G401.6 (cell line): ENCODE data around the gene STAT5B.
A peak's percentile ranks its signal among the peaks of the same experiment; 100 is the strongest.

Source experiments
- FAIRE-seq: peaks from 2 replicates; lab custom pipeline; 2012; peaks lifted over from hg19 to GRCh38; lab: Jason Lieb, UNC

STAT5B gene

DNA sequence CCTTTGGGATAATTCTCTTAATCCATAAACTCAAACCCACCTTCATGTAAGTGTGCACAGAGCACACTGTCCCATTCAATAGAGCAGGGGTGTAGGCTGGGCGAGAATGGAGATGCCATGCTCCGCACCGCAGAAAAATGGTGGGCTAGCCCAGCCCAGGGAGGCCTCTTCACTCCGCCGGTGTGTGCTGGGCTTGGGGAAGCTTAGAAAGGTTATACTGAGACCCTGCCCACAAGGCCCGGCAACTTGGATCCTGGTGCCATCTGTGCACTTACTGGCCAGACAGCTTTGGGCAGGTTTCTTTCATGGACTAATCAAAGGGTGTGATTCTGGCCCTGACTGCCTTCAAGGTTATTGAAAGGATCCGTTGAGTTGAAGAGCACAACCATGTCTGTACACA, 8.4 kb upstream of the STAT5B start:
- FAIRE-seq, result no peak

- FAIRE-seq, result no peak
These were observed 7.8 kb upstream of the STAT5B start for GRCh38 chr17:42284024-42284369.

DNA sequence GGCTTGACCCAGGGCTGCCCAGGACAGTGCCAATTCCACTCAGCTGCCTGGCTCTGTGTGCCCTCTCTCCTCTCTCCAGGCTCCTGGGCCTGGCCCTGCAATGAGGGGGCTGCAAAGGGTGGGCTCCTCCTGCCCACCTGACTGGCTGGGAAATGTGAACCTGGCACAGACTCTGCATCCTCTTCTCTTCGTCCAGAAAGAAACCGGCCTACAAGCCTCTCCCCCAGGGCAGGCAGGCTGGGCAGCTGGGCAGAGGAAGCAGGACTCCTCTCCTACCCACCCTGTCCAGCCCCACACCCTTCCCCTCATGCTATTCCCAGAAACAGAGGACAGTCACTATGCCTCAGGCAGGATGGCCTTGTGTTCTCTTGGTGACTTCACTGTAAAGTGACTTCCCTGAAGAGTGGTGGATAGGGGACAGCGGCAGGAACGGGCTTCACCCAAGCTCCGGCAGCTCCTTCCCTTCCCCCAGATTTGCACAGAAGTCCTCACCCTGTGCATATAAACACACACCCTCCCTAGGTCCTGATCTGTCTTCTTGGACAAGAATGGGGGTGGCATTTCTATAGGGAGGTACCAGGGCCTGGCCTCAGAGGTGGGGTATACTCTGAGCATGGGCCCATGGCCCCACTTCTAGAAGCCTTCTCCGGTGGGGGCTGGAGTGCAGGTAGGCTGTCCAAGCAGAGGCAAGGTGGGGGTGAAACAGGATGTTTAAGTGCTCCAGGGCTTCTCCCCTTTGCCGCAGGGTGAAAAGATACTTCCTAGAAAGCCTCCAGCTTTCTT, 7.2 kb upstream of the STAT5B start:
- FAIRE-seq, result no peak

DNA sequence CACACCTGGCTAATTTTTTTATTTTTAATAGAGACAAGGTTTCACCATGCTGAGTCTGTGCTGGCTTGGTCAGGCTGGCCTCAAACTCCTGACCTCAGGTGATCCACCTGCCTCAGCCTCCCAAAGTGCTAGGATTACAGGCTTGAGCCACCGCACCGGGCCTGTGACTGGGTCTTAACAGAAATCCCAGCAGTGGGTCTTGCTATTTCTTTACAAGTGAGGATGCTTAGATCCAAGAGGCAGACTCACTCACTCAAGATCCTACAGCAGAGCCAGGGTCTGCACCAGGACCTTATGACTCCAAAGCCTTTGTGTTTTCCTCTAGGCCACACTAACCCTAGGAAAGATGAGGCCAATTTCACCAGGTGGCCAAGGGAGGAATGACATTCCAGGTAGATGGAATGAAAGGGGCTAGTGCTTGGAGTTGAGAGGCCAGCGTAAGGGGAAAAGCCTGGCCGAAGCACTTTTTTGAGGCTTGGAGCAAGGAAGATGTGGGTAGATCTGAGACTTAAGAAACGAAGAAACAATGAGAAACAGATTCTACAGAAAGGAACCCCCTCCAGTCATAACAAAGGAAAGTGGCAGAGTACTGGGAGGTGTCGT, 6.4 kb upstream of the STAT5B start:
- FAIRE-seq, result no peak

DNA sequence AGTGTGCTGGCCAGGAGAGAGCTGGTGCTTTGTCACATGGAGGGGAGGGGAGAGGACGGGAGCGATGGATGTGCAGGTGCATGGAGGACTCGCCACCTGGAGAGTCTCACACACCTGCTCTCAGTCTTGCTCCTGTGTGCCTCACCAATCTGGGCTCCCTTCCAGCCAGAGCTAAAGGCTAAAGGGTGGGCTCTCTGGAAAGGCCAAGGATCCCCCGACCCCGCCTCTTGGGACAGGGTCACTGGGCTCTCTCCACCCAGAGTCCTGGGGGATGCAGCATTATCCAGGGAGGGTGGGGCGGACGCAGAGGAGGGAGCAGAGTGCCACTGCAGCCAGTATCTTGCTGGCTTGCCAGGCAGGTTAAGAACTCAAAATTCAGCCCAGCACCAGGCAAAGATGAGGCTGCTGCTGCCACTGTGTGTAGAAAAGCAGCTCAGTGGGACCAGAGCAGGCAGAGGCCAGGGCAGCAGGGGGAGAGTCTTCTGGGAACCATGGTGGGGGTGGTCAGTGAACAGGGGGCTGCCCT, 5.4 kb upstream of the STAT5B start:
- FAIRE-seq, result no peak

DNA sequence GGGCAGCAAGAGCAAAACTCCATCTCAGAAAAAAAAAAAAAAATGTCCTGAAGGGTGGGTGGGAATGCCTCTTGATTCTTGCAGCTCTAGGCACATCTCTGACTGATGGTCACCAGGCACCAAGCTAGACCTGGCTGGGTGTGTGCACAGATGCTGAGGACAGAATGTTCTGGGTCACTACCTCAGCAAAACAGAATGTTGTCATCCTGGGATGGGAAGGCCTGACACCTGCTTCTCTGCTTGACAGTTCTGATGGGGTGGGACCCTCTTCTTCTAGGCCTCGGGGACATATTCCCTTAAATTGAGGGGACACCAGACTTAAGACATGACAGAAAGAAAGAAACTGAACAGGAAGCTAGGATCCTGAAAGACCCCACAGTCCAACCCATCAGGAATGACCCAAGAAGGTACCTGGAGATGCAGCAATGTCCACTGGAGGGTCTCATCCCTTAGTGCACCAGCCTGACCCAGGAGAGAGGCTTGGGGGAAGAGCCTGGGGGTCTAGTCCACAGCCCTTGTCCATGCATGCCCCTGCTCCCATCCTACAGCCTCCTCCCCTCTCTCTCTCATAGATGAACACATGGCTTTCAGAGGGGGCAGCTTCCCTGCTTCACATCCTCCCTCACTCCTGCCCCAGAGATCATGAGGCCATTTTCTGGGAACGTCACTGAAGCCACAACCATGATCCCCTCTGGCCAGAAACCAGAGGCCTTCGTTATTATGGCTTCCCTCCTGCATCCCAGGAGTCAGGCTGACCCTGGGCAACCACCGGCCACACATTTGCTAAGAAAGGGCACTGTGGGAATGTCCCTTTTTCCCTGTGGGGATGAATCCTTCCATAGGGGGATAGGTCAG, 3.8 kb upstream of the STAT5B start:
- FAIRE-seq, result no peak

DNA sequence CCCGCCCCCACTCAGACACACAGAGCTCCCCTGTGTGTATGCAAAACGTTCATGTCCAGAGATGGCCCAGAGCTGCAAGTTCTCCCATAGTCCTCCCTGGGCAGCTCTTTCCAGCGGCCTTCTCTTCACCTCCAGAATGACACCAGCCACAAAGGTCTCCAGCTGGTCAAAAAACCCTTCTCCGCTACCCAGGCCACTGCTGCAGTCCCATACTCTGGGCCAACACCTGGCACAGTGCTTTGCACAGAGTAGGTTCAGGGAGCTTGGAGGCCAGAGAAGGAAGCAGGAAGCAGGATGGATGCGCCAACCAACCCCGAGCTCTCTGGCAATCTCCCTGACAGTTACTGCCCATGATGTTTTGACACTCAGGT, 1.1 kb upstream of the STAT5B start:
- no peak for FAIRE-seq

GRCh38 chr17:42276609-42277341, 584 bp upstream of the STAT5B start:
- no peak for FAIRE-seq

DNA sequence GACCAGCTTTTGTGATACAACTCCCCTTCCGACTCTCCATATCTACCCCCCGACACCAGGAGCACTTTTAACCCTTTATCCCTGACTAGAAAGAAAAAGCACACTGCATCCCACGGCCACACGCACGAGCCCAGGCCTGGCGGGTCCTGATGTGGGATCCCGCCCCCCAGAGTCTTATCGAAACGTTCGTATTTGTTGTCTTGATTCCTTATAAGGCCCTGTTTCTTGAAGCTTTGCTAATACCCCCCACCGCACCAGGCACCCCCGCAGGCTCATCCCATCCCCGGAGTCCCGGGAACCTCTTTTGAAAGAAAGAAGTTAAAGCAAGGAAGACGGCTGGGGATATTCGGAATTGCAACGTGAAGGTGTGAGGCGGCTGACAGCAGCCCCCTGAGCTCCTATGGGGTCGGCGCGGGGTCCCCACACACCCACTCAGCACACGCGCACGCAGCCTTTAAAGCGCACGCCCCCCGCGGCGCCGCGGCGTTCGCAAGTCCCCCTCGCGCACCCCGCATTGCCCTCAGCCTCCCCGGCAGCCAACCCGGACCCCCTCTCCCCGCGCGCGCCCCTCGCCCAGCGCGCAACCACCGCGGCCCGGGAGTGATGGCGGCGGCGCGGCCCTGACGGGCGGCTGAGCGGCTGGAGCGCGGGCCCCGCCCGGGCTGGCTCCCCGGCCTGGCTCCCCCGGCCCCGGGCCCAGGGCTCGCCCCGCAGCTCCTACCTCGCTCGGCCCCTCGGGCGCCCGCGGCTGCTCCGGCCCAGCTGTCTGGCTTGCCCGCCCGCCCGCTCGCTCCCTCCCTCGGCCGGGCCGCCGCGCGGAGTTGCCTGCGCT, 448 bp downstream of the STAT5B start:
- FAIRE-seq, result no peak

GRCh38 chr17:42274812-42275526, 1.2 kb downstream of the STAT5B start:
- FAIRE-seq, result no peak

DNA sequence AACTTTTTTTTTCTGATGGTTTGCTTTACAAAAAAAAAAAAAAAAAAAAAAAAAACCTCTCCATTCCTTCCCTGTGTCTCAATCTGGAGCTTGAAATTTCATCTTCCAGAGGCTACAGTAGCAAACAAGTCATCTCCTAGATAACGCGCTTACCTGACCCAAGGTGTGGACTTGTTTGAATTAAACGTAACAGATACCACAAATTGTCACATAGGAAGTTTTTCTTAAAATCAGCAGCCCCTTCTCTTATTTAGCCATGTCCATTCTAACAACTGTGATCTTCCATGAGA, 2.0 kb downstream of the STAT5B start:
- FAIRE-seq, result no peak

GRCh38 chr17:42273474-42274252, 2.5 kb downstream of the STAT5B start:
- peak; percentile 23 for FAIRE-seq

GRCh38 chr17:42272162-42272907, 3.9 kb downstream of the STAT5B start:
- FAIRE-seq, result no peak

- no peak for FAIRE-seq
These were observed 4.5 kb downstream of the STAT5B start for GRCh38 chr17:42271779-42272035.

DNA sequence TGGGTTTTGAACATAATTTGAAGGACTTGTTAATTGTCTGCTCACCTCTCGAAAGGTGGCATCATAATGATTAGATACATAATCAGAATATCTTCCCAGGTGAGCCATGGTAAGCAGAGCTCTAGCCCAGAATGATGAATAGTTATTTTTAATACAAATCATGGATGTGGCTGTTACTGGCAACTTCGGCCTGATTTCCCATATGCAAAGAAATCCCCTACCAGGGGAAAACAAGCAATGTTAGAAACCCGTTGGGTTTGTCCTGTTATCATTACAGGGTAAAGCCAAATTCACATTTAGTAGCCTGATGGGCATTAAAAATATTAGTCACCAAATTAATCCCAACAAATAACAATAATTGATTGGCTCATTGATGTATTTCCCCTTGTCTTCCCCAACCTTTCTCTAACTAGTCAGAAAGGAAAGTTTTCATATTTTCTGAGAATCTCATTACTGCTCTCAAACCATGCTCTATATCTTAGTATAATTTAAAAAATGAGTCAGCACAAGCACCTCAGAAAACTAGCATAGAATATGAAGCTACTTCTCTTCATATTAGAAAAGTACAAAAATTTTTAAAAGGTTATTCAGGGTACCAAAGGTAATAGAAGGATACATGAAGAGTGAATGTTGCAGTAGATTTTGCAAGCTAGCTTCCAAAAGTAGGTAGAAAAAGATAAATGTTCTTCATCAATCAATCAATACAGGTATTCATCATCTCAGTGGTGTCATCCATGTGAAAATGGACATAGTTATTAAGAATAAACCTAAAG, 5.0 kb downstream of the STAT5B start:
- no peak for FAIRE-seq

DNA sequence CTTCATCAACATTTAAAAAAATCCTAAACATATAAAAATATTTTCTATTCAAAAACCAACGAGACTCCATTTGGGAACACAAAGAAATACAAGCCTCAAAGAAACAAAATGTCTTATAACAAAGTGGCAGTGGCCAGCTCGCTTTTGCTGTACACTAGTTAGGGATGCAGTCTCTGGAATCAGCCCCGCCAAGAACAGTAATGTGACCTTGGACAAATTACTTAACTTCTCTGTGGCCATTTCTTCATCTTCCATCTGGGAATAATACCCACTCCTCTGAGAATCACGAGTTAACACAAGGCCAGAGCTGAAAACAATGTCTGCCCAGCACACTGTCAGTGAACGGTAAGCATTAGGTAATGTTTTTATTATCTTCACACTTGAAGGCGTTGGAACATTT, 5.6 kb downstream of the STAT5B start:
- no peak for FAIRE-seq

GRCh38 chr17:42270170-42270535, 6.0 kb downstream of the STAT5B start:
- no peak for FAIRE-seq

GRCh38 chr17:42268236-42268635, 8.0 kb downstream of the STAT5B start:
- FAIRE-seq, result peak; percentile 27
